GM12865 (cell line): ENCODE data around the gene CAPN13.

ENCODE experiments used
- DNase-seq: peaks from one replicate; pipeline ENCODE4 v3.0.0; 2010; ENCODE audit warnings: low read depth
- H3K4me3 ChIP-seq: 2 replicates; pipeline ENCODE4 v1.5.1; 2011; ENCODE audit warnings: mild to moderate bottlenecking, low read depth, low read length, control low read depth
- TF ChIP-seq, protein P1 (sequence below): IDR thresholded peaks from 2 replicates; pipeline ENCODE4 v1.5.1; 2011; ENCODE audit warnings: low read length, control low read depth, low read depth, inconsistent platforms; ENCODE audit not compliant: insufficient read depth; ENCODE audit errors: missing control alignments

The CAPN13 gene

DNA sequence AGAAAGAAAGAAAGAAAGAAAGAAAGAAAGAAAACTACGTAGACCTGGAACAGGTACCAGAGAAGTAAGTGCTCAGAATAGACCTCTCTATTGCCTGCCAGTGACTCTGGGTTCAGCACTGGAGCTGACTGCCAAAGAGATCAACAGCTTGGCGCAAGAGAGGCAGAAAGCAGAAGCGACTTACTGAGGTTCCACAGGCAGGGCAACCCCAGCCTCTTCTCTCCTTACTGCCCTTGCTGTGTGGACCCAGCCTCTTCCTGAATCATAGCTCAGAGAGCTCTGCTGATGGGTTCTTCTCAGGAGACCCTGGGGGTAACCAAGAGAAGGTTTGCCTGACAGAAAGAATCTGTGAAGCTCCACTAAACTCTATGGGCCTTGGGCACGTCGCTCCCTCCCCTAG, 7.1 kb downstream of the CAPN13 start:
- TF ChIP-seq, protein P1, sequence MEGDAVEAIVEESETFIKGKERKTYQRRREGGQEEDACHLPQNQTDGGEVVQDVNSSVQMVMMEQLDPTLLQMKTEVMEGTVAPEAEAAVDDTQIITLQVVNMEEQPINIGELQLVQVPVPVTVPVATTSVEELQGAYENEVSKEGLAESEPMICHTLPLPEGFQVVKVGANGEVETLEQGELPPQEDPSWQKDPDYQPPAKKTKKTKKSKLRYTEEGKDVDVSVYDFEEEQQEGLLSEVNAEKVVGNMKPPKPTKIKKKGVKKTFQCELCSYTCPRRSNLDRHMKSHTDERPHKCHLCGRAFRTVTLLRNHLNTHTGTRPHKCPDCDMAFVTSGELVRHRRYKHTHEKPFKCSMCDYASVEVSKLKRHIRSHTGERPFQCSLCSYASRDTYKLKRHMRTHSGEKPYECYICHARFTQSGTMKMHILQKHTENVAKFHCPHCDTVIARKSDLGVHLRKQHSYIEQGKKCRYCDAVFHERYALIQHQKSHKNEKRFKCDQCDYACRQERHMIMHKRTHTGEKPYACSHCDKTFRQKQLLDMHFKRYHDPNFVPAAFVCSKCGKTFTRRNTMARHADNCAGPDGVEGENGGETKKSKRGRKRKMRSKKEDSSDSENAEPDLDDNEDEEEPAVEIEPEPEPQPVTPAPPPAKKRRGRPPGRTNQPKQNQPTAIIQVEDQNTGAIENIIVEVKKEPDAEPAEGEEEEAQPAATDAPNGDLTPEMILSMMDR = no peak
- no peak for DNase-seq

DNA sequence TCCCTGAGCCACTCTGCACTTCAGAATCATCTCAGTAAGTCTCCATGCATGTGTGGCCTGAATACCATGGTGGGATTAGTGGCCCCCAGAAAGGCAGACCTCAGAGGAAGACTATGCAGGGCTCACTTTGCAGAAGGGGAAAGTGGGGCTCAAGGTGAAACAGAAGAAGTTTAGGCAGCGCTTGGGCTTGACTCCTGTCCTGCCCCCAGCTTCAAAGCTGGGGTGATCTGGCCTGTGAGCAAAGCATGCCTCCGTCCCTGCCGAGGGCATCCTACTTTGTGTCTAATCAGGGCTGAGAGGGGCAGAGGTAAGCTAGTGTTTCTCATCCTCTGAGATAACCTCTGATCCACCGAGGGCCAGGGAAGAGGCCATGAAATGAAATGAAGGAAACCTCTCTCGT, 7.9 kb downstream of the CAPN13 start:
- TF ChIP-seq, protein P1 = no peak
- H3K4me3 ChIP-seq = no peak overlapping the region
- no peak for DNase-seq

More for the DNA sequence above, 7.1 kb downstream of the CAPN13 start:
- H3K4me3 ChIP-seq = no peak overlapping the region

DNA sequence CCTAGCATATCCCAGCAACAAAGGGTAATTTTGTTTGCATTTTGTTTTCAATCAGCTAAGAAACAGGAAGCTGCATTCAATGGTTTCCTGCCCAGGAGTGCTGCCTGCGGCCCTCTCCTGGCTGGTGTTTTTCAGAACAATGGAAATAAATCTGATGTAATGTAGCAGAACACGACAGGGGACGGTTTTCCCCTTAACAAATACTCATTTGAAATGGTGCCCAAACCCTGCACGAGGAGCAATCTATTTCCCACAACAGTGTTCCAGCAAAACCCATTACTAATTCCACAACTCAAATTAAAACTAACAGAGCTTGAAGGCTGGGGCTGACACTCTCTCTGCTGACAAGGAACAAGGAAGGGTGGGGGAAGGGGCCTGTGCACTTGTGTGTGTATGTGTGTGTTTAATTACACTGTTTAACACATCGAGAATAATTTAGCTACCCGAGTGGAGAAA, 8.7 kb downstream of the CAPN13 start:
- no peak overlapping the region for H3K4me3 ChIP-seq
- no peak for DNase-seq
- TF ChIP-seq, protein P1 = no peak

DNA sequence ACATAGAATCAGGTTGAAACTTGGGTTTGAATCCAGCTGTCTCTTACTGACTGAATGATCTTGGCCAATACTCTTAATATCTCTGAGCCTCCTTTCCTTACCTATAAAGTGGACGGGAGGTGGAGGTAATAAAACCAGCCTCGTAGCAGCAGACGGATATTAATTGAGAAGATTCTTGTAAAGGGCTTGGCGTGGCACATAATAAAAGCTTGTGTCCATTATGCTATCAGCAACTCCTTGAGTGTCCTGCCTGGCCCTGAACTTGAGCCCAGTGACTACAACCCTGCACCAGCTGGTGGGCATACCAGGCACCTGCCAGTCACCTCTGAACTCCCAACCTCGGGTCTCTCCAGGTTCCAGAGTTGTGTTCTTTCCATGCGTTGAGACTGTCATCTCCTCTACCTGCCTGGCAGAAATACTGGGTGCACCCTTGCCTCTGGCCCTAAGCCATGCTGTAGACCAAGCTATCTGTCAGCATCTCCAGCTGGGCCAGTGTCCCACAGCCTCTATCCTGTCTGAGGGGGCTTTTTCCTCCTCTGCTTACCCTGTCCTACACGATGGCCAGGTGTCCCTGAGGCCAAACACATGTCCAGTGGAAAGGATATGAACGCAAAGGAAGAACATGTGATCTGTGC, 9.7 kb downstream of the CAPN13 start:
- DNase-seq = no peak
- TF ChIP-seq, protein P1 = no peak
- H3K4me3 ChIP-seq = no peak overlapping the region

DNA sequence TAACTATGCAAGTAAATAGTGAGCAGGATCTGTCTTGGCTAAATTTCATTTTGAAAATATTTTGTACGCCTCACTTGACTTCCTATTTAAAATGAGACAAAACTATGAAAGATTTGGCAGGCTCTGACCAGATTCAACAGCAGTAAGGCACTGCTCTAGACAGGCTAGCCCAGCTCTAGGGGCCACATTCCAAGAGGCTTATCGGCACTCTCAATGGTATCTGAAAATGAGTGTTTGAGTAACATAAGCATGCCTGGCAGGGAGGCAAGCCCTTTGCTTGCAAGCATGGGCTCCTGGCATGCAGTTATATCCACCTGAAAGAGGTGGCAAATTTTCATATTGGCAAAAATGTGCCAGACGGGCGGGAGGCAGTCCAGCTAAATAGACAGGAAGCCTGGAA, 10.5 kb downstream of the CAPN13 start:
- DNase-seq = no peak
- TF ChIP-seq, protein P1 = no peak
- no peak overlapping the region for H3K4me3 ChIP-seq

DNA sequence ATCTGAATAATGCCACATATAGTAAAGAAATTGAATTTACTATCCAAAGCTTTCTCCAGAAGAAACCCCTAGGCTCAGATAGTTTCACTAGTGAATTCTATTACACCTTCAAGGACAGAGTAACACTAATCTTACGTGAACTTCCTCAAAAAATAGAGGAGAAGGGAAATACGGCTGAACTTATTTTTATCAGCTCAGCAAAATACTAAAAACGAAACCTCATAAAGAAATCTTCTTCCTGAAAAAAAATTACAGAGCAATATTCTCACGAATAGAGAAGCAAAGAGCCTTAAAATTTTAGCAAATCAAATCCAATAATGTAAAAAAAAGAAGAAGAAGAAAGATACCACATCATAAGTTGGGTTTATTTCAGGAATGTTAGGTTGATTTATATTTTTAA, 14.7 kb downstream of the CAPN13 start:
- DNase-seq = no peak
- TF ChIP-seq, protein P1 = no peak
- no peak overlapping the region for H3K4me3 ChIP-seq

DNA sequence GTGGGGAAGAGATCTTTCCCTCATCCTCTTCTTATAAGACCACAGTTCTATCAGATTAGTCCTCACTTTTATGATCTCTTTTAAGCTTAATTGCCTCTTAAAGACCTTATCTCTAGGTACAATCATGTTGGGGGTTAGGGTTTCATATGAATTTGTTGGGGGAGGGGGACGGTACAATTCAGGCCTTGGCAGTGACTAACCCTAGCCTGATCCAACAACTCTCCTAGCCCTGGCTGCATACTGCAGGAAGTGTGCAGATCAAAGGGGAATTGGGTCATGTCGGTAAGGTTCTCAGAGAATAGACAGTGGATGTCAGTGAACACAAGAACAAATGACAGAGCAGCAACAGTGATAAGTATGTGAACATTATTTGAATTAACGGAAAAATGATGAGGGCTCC, 16.4 kb downstream of the CAPN13 start:
- TF ChIP-seq, protein P1 = no peak
- DNase-seq = no peak
- H3K4me3 ChIP-seq = no peak overlapping the region
